GM12873 (cell line): ENCODE measurements around the gene PCLAF.

Experiments
- CTCF ChIP-seq: IDR thresholded peaks from 2 replicates; pipeline ENCODE4 v1.5.1; 2012; ENCODE audit warnings: low read depth, mild to moderate bottlenecking, moderate library complexity, low read length, control low read depth; ENCODE audit not compliant: insufficient read depth; ENCODE audit errors: missing control alignments

PCLAF gene

GRCh38 chr15:64355348-64355943, 25.8 kb downstream of the PCLAF start:
- no peak for TF ChIP-seq CTCF

GRCh38 chr15:64354688-64355344, 26.4 kb downstream of the PCLAF start:
- TF ChIP-seq CTCF, result no peak

GRCh38 chr15:64351265-64351664, 30.0 kb downstream of the PCLAF start:
- no peak for TF ChIP-seq CTCF

GRCh38 chr15:64349375-64349774, 31.9 kb downstream of the PCLAF start:
- TF ChIP-seq CTCF, result no peak

- TF ChIP-seq CTCF, result no peak
These were observed 32.8 kb downstream of the PCLAF start for GRCh38 chr15:64348455-64348854.

GRCh38 chr15:64344651-64345294, 36.5 kb downstream of the PCLAF start:
- TF ChIP-seq CTCF, result no peak

GRCh38 chr15:64343841-64344240, 37.4 kb downstream of the PCLAF start:
- no peak for TF ChIP-seq CTCF
